Measurements from ENCODE around the gene KIF13A.

The KIF13A gene

DNA sequence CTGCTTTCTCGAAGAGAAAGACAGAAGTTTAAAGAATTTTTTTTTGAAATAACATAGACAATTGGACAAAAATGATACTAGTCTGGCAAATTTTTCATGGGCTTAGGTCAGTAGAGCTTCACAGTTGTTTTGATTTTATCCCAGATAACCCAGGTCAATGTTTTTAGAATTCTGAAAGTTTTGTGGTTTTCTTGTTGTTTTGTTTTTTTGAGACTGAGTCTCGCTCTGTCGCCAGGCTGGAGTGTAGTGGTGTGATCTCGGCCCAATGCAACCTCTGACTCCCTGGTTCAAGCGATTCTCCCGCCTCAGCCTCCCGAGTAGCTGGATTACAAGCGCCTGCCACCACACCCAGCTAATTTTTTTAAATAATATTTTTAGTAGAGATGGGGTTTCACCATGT is 22.8 kb downstream of the KIF13A start:
- H3K9me3 Mint-ChIP-seq: no peaks in the 10 kb centered on the region
- peaks cover 3% of the 10 kb centered on the region for H3K27me3 Mint-ChIP-seq (ENCODE audit: low read depth, poor library complexity)
- peaks cover 8% of the 10 kb centered on the region for H3K4me1 Mint-ChIP-seq
- H3K4me3 Mint-ChIP-seq: no peak overlapping the region
- no peaks in the 10 kb centered on the region for H3K36me3 Mint-ChIP-seq (ENCODE audit: low read depth)
- TF ChIP-seq, protein P1, sequence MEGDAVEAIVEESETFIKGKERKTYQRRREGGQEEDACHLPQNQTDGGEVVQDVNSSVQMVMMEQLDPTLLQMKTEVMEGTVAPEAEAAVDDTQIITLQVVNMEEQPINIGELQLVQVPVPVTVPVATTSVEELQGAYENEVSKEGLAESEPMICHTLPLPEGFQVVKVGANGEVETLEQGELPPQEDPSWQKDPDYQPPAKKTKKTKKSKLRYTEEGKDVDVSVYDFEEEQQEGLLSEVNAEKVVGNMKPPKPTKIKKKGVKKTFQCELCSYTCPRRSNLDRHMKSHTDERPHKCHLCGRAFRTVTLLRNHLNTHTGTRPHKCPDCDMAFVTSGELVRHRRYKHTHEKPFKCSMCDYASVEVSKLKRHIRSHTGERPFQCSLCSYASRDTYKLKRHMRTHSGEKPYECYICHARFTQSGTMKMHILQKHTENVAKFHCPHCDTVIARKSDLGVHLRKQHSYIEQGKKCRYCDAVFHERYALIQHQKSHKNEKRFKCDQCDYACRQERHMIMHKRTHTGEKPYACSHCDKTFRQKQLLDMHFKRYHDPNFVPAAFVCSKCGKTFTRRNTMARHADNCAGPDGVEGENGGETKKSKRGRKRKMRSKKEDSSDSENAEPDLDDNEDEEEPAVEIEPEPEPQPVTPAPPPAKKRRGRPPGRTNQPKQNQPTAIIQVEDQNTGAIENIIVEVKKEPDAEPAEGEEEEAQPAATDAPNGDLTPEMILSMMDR (IDR thresholded peaks at IDR 0.05): no peak
- no peak overlapping the region for H3K27ac Mint-ChIP-seq
- no peak for DNase-seq

DNA sequence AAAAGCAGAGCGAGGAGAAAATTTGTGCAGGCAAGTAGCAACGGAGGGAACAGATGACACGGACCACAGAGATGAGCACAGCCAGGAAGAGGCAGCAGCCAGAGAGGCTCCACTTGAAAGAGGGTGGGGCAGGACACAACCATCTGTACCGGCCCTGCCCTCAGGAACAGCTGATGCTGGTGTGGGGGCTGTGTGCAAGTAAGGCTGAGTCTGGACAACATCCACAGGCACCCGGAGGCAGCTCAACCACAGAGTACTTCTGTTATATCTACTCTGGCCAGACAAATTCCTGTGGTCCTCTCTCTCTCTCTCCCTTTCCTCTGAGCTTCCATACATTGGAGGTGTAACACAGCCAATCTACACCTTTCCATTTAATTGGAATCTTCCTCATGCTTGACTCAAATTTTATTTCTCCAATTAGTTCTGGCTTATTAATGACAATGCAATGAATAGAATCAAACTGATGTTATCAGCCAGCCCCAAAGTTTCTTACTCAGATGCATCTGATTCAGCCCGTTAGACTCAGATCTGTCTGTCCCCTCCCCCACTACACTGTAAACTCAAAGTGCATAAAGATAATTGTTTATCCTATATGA is 24.9 kb downstream of the KIF13A start:
- Mint-ChIP-seq H3K27me3 (ENCODE audit: low read depth, poor library complexity) (peaks cover 3% of the 10 kb centered on the region), H3K36me3 (ENCODE audit: low read depth) (peaks cover 5% of the 10 kb centered on the region), H3K9me3 (no peaks in the 10 kb centered on the region), H3K27ac (no peak overlapping the region), H3K4me3 (no peak overlapping the region), H3K4me1 (peaks cover 3% of the 10 kb centered on the region)
- TF ChIP-seq, protein P1 (IDR thresholded peaks at IDR 0.05): no peak
- DNase-seq: no peak

DNA sequence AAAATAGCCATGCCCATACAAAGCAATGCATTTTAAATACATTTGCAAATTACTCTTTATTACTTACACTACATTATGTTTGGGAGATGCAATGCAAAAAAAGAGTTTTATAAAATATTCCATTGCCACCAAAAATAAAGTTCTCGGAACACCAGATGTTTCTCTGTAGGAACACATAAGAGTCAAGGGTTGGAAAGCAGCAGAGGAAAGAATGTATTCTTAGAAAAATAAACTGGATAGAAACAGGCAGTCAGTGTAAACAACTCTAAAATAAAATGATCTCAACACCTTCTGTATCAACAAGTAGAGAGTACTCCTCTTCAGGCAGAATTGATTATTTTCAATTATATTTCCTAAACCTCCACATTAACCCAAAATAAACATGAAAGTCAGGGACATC is 28.1 kb downstream of the KIF13A start:
- no peak overlapping the region for H3K27ac Mint-ChIP-seq
- no peaks in the 10 kb centered on the region for H3K4me1 Mint-ChIP-seq
- H3K4me3 Mint-ChIP-seq: no peak overlapping the region
- peaks cover 5% of the 10 kb centered on the region for H3K36me3 Mint-ChIP-seq (ENCODE audit: low read depth)
- no peak for DNase-seq
- H3K9me3 Mint-ChIP-seq: no peaks in the 10 kb centered on the region
- TF ChIP-seq, protein P1 (IDR thresholded peaks at IDR 0.05): no peak
- H3K27me3 Mint-ChIP-seq (ENCODE audit: low read depth, poor library complexity): peaks cover 3% of the 10 kb centered on the region

DNA sequence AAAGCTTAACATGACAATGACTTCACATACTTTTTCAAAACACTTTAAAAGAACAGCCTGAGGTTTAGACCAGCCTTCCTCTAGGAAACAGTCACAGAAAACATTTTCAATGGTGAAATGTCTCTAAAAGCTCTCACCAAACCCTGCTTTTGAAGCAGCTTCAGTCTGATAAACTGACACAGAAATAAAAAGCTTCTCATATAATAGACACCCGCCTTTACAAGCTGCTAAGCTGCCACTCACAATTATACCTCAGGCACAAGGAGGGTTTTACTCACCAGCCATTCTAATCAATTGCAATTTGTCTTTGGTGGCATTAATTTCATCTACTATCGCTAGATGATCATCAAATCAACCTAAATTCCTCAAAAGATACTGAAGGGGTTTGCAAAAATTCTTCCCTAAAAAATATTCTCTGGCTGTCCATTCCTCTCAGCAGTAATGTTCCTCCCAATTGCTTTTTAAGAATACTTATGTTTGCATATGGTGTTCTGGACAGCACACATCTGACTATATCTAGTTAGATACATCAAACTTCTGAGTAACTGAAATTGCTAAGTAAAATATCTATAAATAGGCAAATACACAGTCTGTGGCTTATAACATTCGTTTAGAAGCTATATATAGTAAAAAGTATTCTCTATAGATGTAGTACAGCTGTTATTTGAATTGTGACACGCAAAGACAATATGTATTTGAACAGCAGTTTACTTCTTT is 29.4 kb downstream of the KIF13A start:
- Mint-ChIP-seq H3K4me3 (no peak overlapping the region), H3K9me3 (no peaks in the 10 kb centered on the region), H3K4me1 (no peaks in the 10 kb centered on the region), H3K27ac (no peak overlapping the region), H3K36me3 (ENCODE audit: low read depth) (peaks cover 10% of the 10 kb centered on the region), H3K27me3 (ENCODE audit: low read depth, poor library complexity) (peaks cover 3% of the 10 kb centered on the region)
- TF ChIP-seq, protein P1 (IDR thresholded peaks at IDR 0.05): no peak
- no peak for DNase-seq

DNA sequence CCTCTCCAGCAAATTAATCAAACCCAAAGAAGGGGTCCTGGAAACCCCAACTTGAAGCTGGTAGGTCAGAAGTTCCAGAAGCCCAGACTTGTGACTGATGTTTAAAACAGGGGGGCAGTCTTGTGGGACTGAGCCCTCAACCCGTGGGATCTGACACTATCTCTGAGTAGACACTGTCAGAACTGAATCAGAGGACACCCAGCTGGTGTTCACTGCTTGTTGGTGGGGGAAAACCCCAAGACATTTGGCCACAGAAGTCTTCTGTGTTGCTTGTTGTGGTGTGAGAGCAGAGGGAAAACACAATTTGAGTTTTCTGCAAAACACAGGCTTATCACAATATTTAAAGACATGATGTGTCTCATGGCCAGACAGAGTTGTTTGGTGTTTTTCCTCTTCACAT is 29.9 kb downstream of the KIF13A start:
- TF ChIP-seq, protein P1 (IDR thresholded peaks at IDR 0.05): no peak
- Mint-ChIP-seq H3K9me3 (no peaks in the 10 kb centered on the region), H3K36me3 (ENCODE audit: low read depth) (peaks cover 10% of the 10 kb centered on the region), H3K27ac (no peak overlapping the region), H3K4me3 (no peak overlapping the region), H3K4me1 (no peaks in the 10 kb centered on the region), H3K27me3 (ENCODE audit: low read depth, poor library complexity) (no peaks in the 10 kb centered on the region)
- DNase-seq: no peak

DNA sequence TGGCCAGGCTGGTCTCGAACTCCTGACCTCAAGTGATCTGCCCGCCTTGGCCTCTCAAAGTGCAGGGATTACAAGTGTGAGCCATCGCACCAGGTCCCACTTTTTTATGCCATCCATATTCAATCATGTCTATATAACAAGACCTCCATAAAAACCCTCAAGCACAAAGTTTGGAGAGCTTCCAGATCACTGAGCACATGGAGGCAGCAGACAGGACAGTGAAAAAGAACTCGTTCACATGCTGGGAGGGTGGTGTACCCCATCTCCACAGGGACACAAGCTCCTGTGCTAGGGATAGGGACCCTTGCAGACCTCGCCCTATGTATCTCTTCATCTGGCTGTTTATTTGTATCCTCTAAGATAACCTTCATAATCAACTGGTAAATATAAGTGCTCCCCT is 30.3 kb downstream of the KIF13A start:
- Mint-ChIP-seq H3K27me3 (ENCODE audit: low read depth, poor library complexity) (no peaks in the 10 kb centered on the region), H3K9me3 (no peaks in the 10 kb centered on the region), H3K27ac (no peak overlapping the region), H3K4me3 (no peak overlapping the region), H3K36me3 (ENCODE audit: low read depth) (peaks cover 10% of the 10 kb centered on the region), H3K4me1 (no peaks in the 10 kb centered on the region)
- no peak for DNase-seq
- TF ChIP-seq, protein P1 (IDR thresholded peaks at IDR 0.05): no peak
